Adrenal gland (tissue), 5 donors: ENCODE results near the gene LZTR1.

Source experiments
- CTCF ChIP-seq, 6 experiments: fragments of 450-650 bp in 4 of 6; fragments of 200-600 bp in 2 of 6; sonication (generic) in 1 of 6; IDR thresholded peaks; 1 replicate in 5 of 6; 2 replicates in 1 of 6; pipeline versions ENCODE4 v1.5.1 to v1.8.0; 2016 to 2021; ENCODE audit warnings: antibody characterized with exemption in 6 of 6, mild to moderate bottlenecking in 2 of 6, moderate library complexity in 1 of 6
- POLR2A ChIP-seq, 2 donors: fragments of 450-650 bp; IDR thresholded peaks; one replicate each; pipeline ENCODE4 v1.6.1; 2017; ENCODE audit warnings: antibody characterized with exemption in 2 of 2, mild to moderate bottlenecking in 2 of 2, moderate library complexity in 1 of 2
- donor health status: DM: no; HTN: no; CAD: no.

GRCh38 chr22:20977019-20977418 is 5.1 kb upstream of the LZTR1 start:
- TF ChIP-seq CTCF (IDR thresholded peaks at IDR 0.05) = no peak
- TF ChIP-seq POLR2A (IDR thresholded peaks at IDR 0.05) = no peak
